ENCODE measurements around the gene HTT. TPM values are rescaled to one million over a fixed set of nuclear protein-coding genes. Genes with fewer than 3 reads are reported as not detected.

Gene HTT
- total and polyA plus RNA-seq, 2 of the 8 experiments (the other 6 are each of a cell fraction or from before 2014, with no cell fraction given), result 24.0 to 71.0 TPM

- ChIA-PET CTCF (ENCODE audit: partially characterized antibody) (no interaction called here), POLR2A (ENCODE audit: partially characterized antibody) (no interaction called here)
- Histone ChIP-seq H2BK12ac (ENCODE audit: low read depth, low read length) (no peak overlapping the region), H3K9me3 (ENCODE audit: insufficient read depth in 2 of 2, low read depth in 1 of 2, low read length in 1 of 2) (no peaks in the 10 kb centered on the region), H3K79me2 (ENCODE audit: control insufficient read depth in 1 of 2, insufficient read depth in 2 of 2, low read length in 2 of 2) (no peaks in the 10 kb centered on the region), H4K20me1 (replicated peaks in 1 of 2; ENCODE audit: control insufficient read depth in 1 of 2, insufficient read depth in 2 of 2, low read length in 2 of 2) (peaks cover 0 to 3% of the 10 kb centered on the region in 2 experiments), H2BK15ac (ENCODE audit: low read length) (no peak overlapping the region), H3K79me1 (ENCODE audit: low read depth, low read length) (peaks cover 2% of the 10 kb centered on the region; the same call in 1 of the 2 replicates), H2BK20ac (ENCODE audit: low read length) (no peak overlapping the region), H3K23ac (ENCODE audit: insufficient read length) (no peak overlapping the region), H3K36me3 (ENCODE audit: control insufficient read depth in 2 of 4, insufficient read depth in 4 of 4, low read length in 3 of 4) (peaks cover 12 to 54% (median 49%) of the 10 kb centered on the region in 4 experiments), H2AK5ac (ENCODE audit: low read depth, low read length) (no peak overlapping the region), H2BK5ac (ENCODE audit: low read depth, low read length) (no peak overlapping the region), H2AFZ (ENCODE audit: low read length) (no peak overlapping the region), H4K5ac (ENCODE audit: insufficient read length, low read depth, low read length) (no peak overlapping the region), H2BK120ac (replicated peaks; ENCODE audit: low read depth, low read length) (no peak overlapping the region), H3K18ac (ENCODE audit: extremely low read depth, low read length) (no peak overlapping the region), H3K4me3 (ENCODE audit: extremely low read depth in 1 of 4, insufficient read depth in 2 of 4, low read depth in 3 of 4, low read length in 4 of 4) (no peak overlapping the region), H3K23me2 (ENCODE audit: low read depth, low read length) (no peaks in the 10 kb centered on the region), H3K4ac (replicated peaks; ENCODE audit: insufficient read length, low read depth, low read length) (no peak overlapping the region), H3K9ac (replicated peaks in 1 of 4; ENCODE audit: extremely low read depth in 1 of 4, low read depth in 3 of 4, low read length in 3 of 4) (no peak overlapping the region), H3K4me1 (replicated peaks in 1 of 4; ENCODE audit: control insufficient read depth in 3 of 4, insufficient read depth in 4 of 4, low read length in 3 of 4) (no peaks in the 10 kb centered on the region), H3K14ac (ENCODE audit: insufficient read length) (no peak overlapping the region), H4K91ac (replicated peaks; ENCODE audit: insufficient read length, low read length) (no peak overlapping the region), H3K56ac (replicated peaks; ENCODE audit: insufficient read length, low read depth, low read length) (no peak overlapping the region), H3K4me2 (ENCODE audit: insufficient read depth in 1 of 2, low read depth in 2 of 2, low read length in 2 of 2) (no peak overlapping the region), H3K27me3 (replicated peaks in 1 of 4; ENCODE audit: control insufficient read depth in 3 of 4, extremely low read depth in 1 of 4, insufficient read depth in 3 of 4, low read length in 3 of 4) (no peaks in the 10 kb centered on the region), H3K27ac (ENCODE audit: low read depth, low read length) (no peak overlapping the region), H4K8ac (ENCODE audit: extremely low read depth, insufficient read depth, low read length) (no peak overlapping the region)
- no peak for DNase-seq (ENCODE audit: low read depth in 1 of 2, low spot score in 2 of 2)
- 91% methylated on average over 9 of the region's 9 CpGs; no CpG with 5 or more reads in 1 of the 2 experiments for WGBS, 2 experiments (ENCODE audit: extremely low coverage in 1 of 2, insufficient coverage in 1 of 2, insufficient read length in 1 of 2, insufficient replicate concordance in 2 of 2, low coverage in 1 of 2, low lambda C conversion rate in 2 of 2, missing lambda C conversion rate in 1 of 2)
- no peak for FAIRE-seq
- TF ChIP-seq YY1 (IDR thresholded peaks at IDR 0.05; ENCODE audit: low read depth, low read length) (no peak), SIX5 (IDR thresholded peaks at IDR 0.05; ENCODE audit: low read depth, low read length) (no peak)
Measured at GRCh38 chr4:3178351-3178750, 103.9 kb downstream of the HTT start.
